CD14-positive monocyte (primary cell): Measurements from ENCODE around the gene ZNF524. TPM values are rescaled to one million over a fixed set of nuclear protein-coding genes. Genes with fewer than 3 reads are reported as not detected.

Experiments used
- DNase-seq, 3 donors: peaks; one replicate each; pipeline ENCODE4 v3.0.0-alpha.2; 2011 to 2022
- H2AFZ ChIP-seq: 2 replicates; pipeline ENCODE4 v1.6.0; 2012; ENCODE audit warnings: mild to moderate bottlenecking, low read depth, low read length, inconsistent platforms; ENCODE audit not compliant: insufficient read depth, poor library complexity, severe bottlenecking
- H3K27ac ChIP-seq, 2 donors: 1 replicate in 1 of 2; 2 replicates in 1 of 2; pipeline ENCODE4 v1.5.1; 2012 to 2013; ENCODE audit warnings: low read length in 2 of 2, control low read depth in 1 of 2, inconsistent platforms in 1 of 2, low read depth in 1 of 2, mild to moderate bottlenecking in 1 of 2
- H3K27me3 ChIP-seq, 2 donors: one replicate each; pipeline versions ENCODE4 v1.6.0 to v1.6.1; 2011 to 2013; ENCODE audit warnings: low read length in 2 of 2; ENCODE audit not compliant: control insufficient read depth in 2 of 2, insufficient read depth in 2 of 2
- H3K36me3 ChIP-seq, 2 donors: replicated peaks in 1 of 2; 1 replicate in 1 of 2; 2 replicates in 1 of 2; pipeline versions ENCODE4 v1.5.1 to v1.6.1; 2012 to 2013; ENCODE audit warnings: low read length in 2 of 2, control low read depth in 1 of 2, inconsistent platforms in 1 of 2, mild to moderate bottlenecking in 1 of 2; ENCODE audit not compliant: insufficient read depth in 2 of 2, control insufficient read depth in 1 of 2
- H3K4me1 ChIP-seq, 2 donors: 1 replicate in 1 of 2; 2 replicates in 1 of 2; pipeline versions ENCODE4 v1.5.1 to v1.6.1; 2012 to 2013; ENCODE audit warnings: low read length in 2 of 2, control low read depth in 1 of 2, inconsistent platforms in 1 of 2, mild to moderate bottlenecking in 1 of 2, moderate library complexity in 1 of 2; ENCODE audit not compliant: insufficient read depth in 2 of 2, control insufficient read depth in 1 of 2
- H3K4me2 ChIP-seq: replicated peaks from 2 replicates; pipeline ENCODE3; 2012; ENCODE audit warnings: low read length, moderate library complexity, mild to moderate bottlenecking; ENCODE audit not compliant: poor library complexity, severe bottlenecking; ENCODE audit errors: extremely low read depth
- H3K4me3 ChIP-seq, 3 experiments: fragments of 200-600 bp in 1 of 3; sonication (generic) in 1 of 3; replicated peaks in 1 of 3; 1 replicate in 2 of 3; 2 replicates in 1 of 3; pipeline ENCODE4 v1.5.1; 2011 to 2013; ENCODE audit warnings: low read length in 3 of 3, mild to moderate bottlenecking in 3 of 3, control low read depth in 2 of 3, low read depth in 2 of 3, inconsistent platforms in 1 of 3, moderate library complexity in 1 of 3
- H3K79me2 ChIP-seq: 2 replicates; pipeline ENCODE4 v1.6.0; 2012; ENCODE audit warnings: mild to moderate bottlenecking, control low read depth, inconsistent platforms, low read length, moderate library complexity; ENCODE audit not compliant: insufficient read depth
- H3K9ac ChIP-seq: 2 replicates; pipeline ENCODE4 v1.6.0; 2017; ENCODE audit warnings: low read length, mild to moderate bottlenecking; ENCODE audit not compliant: insufficient read depth, poor library complexity, severe bottlenecking
- H3K9me3 ChIP-seq, 2 donors: replicated peaks in 1 of 2; 1 replicate in 1 of 2; 2 replicates in 1 of 2; pipeline versions ENCODE4 v1.5.1 to v1.6.1; 2012 to 2013; ENCODE audit warnings: low read length in 2 of 2, control low read depth in 1 of 2; ENCODE audit not compliant: control insufficient read depth in 1 of 2, insufficient read depth in 1 of 2
- H4K20me1 ChIP-seq: 2 replicates; pipeline ENCODE4 v1.6.0; 2012; ENCODE audit warnings: mild to moderate bottlenecking, low read length, control low read depth, moderate library complexity; ENCODE audit not compliant: insufficient read depth
- H3K27ac Mint-ChIP-seq, 7 donors: one replicate each; pipeline ENCODE4 v1.8.0; 2020; ENCODE audit warnings: mild to moderate bottlenecking in 7 of 7, mixed read lengths in 7 of 7, moderate library complexity in 6 of 7, inconsistent platforms in 2 of 7
- H3K27me3 Mint-ChIP-seq, 3 donors: one replicate each; pipeline ENCODE4 v1.8.0; 2021 to 2022; ENCODE audit warnings: low read depth in 3 of 3, mild to moderate bottlenecking in 3 of 3, mixed read lengths in 3 of 3, moderate library complexity in 3 of 3, inconsistent platforms in 1 of 3
- H3K36me3 Mint-ChIP-seq, 2 donors: one replicate each; pipeline ENCODE4 v1.8.0; 2020; ENCODE audit warnings: mixed read lengths in 2 of 2, inconsistent platforms in 1 of 2, mild to moderate bottlenecking in 1 of 2
- H3K4me1 Mint-ChIP-seq: one replicate; pipeline ENCODE4 v1.8.0; 2020; ENCODE audit warnings: mild to moderate bottlenecking, mixed read lengths
- H3K4me3 Mint-ChIP-seq, 2 donors: one replicate each; pipeline ENCODE4 v1.8.0; 2020; ENCODE audit warnings: mild to moderate bottlenecking in 2 of 2, mixed read lengths in 2 of 2, moderate library complexity in 1 of 2
- H3K9me3 Mint-ChIP-seq, 7 donors: one replicate each; pipeline ENCODE4 v1.8.0; 2020 to 2022; ENCODE audit warnings: mixed read lengths in 7 of 7, mild to moderate bottlenecking in 6 of 7, moderate library complexity in 6 of 7, inconsistent platforms in 2 of 7
- CTCF ChIP-seq: fragments of 200-600 bp; IDR thresholded peaks from one replicate; pipeline ENCODE4 v1.8.0; 2022; ENCODE audit warnings: antibody characterized with exemption, mild to moderate bottlenecking
- WGBS: methylation state at CpG from one replicate; pipeline ENCODE4 v1.1.5; 2013; ENCODE audit warnings: missing lambda C conversion rate; ENCODE audit not compliant: insufficient coverage; 5-methylcytosine and 5-hydroxymethylcytosine counted together
- intact Hi-C, 2 donors: fragments of 100-400 bp; cut with micrococcal nuclease; formaldehyde crosslinking; loops; one replicate each; pipeline versions ENCODE4 v1.15.0 to v1.15.1; 2023
- polyA plus RNA-seq, 3 donors: library from polyadenylated mRNA; depleted of rRNA in 1 of 3; unstranded in 2 of 3; stranded (reverse) in 1 of 3; fragments of 300-500 nt in 2 of 3; fragments of >200 nt in 1 of 3; fragmentation: Illumina TruSeq in 2 of 3; gene quantifications; 1 replicate in 2 of 3; 2 replicates in 1 of 3; pipeline ENCODE4 v1.2.3, GENCODE V29; 2012 to 2021

The ZNF524 gene
- polyA plus RNA-seq, 3 donors = 27.9 to 45.7 (median 41.8) TPM

- H3K9ac ChIP-seq = no peak overlapping the region
- Mint-ChIP-seq H3K9me3 (peaks cover 0 to 3% (median 0%) of the 10 kb centered on the region in 7 donors), H3K27me3 (peaks cover 15 to 27% (median 24%) of the 10 kb centered on the region in 3 donors), H3K36me3 (no peaks in the 10 kb centered on the region), H3K4me1 (peaks cover 5% of the 10 kb centered on the region), H3K27ac (no peak overlapping the region), H3K4me3 (no peak overlapping the region)
- H2AFZ ChIP-seq = no peak overlapping the region
- H3K9me3 ChIP-seq = no peaks in the 10 kb centered on the region
- TF ChIP-seq CTCF = no peak
- H3K36me3 ChIP-seq = no peaks in the 10 kb centered on the region
- H3K27me3 ChIP-seq = no peaks in the 10 kb centered on the region
- no peaks in the 10 kb centered on the region for H4K20me1 ChIP-seq
- intact Hi-C loops = no loop called here
- WGBS = no CpG with 5 or more reads among the region's 7 CpGs
- no peak overlapping the region for H3K4me3 ChIP-seq
- peaks cover 0 to 7% of the 10 kb centered on the region in 2 donors for H3K4me1 ChIP-seq
- H3K4me2 ChIP-seq = no peak overlapping the region
- no peak overlapping the region for H3K27ac ChIP-seq
- no peak for DNase-seq
- H3K79me2 ChIP-seq = no peaks in the 10 kb centered on the region
Observed at GRCh38 chr19:55550321-55550650, 49.8 kb upstream of the ZNF524 start.

GRCh38 chr19:55552206-55552605, 47.9 kb upstream of the ZNF524 start:
- Histone ChIP-seq H3K9me3 (no peaks in the 10 kb centered on the region), H2AFZ (no peak overlapping the region), H3K4me2 (no peak overlapping the region), H3K27ac (no peak overlapping the region), H3K27me3 (no peaks in the 10 kb centered on the region), H3K36me3 (no peaks in the 10 kb centered on the region), H3K9ac (no peak overlapping the region), H4K20me1 (no peaks in the 10 kb centered on the region), H3K4me3 (no peak overlapping the region), H3K79me2 (no peaks in the 10 kb centered on the region), H3K4me1 (peaks cover 0 to 2% of the 10 kb centered on the region in 2 donors)
- Mint-ChIP-seq H3K27ac (no peak overlapping the region), H3K9me3 (peaks cover 0 to 3% (median 0%) of the 10 kb centered on the region in 7 donors), H3K4me1 (peaks cover 3% of the 10 kb centered on the region), H3K4me3 (no peak overlapping the region), H3K27me3 (peaks cover 11 to 17% (median 16%) of the 10 kb centered on the region in 3 donors), H3K36me3 (no peaks in the 10 kb centered on the region)
- intact Hi-C loops = no loop called here
- TF ChIP-seq CTCF = no peak
- WGBS = 92% methylated on average over 3 of the region's 5 CpGs
- DNase-seq = no peak
